NOMO-1 treated with dmso at 0.1 percent for 144 hours (cell line): ENCODE results near the gene TMED4.
A peak's percentile ranks its signal among the peaks of the same experiment; 100 is the strongest.

Experiments used
- DNase-seq: peaks from one replicate; lab custom pipeline; 2025; ENCODE audit not compliant: unreplicated experiment; lab: John Stamatoyannopoulos, UW

Gene TMED4

DNA sequence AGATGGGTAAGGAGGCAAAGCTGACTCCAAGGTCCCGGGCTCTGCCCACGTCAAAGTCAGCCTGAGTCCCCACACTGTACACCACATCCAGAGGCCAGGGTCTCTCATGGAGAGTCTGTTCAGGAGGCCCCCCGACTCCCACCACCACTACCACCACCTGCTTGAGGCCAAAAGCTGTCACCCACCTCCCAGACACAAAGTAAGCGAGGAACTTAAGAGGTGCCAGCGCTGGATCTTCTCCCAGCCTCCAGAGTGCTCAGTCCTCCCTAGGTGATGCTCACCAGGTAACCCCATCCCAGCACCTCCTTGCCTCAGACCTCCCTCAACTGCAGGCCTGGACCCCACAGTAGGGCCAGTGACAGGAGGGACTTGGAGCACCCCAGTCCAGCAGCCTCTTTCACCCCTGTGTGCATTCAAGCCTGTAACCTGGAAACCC lies 41.4 kb downstream of the TMED4 start:
- no peak for DNase-seq

DNA sequence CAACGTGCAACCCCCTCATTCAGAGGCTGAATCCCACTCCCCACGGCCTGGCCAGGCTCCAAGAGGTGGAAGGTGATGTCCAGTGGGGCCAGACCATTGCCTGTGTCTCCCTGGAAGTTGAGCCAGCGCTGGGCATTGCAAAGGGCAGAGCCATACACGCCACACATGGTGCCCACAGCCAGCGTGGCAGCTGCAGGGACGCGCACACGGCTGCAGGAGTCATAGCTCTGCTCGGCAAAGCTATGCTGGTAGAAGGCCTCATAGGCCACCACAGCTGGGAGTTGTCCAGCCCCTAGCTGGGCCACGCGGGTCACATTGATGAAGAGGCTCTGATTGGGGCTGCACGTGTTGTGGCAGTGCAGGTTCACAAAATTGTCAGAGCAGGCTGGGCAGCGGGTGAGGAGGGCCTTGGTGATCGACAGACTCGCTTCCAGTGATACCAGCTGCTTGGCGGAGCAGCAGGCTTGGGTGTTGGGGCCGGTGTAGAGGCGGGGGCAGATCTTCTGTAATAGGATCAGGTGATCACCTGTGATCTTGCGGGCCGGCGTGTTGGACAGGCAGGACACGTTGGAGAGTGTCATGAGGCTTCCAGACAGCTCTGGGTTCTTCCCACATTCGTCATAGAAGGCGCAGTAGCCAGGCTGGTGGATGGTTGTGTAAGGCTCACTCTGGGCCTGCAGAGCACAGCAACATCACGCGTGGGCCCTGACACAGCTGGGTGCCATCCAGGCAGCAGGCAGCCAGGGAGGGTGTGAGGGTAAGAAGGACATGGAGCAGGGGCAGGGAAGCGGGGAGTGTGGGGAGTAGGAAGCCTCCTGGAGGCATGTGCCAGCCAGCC lies 42.1 kb downstream of the TMED4 start:
- no peak for DNase-seq

DNA sequence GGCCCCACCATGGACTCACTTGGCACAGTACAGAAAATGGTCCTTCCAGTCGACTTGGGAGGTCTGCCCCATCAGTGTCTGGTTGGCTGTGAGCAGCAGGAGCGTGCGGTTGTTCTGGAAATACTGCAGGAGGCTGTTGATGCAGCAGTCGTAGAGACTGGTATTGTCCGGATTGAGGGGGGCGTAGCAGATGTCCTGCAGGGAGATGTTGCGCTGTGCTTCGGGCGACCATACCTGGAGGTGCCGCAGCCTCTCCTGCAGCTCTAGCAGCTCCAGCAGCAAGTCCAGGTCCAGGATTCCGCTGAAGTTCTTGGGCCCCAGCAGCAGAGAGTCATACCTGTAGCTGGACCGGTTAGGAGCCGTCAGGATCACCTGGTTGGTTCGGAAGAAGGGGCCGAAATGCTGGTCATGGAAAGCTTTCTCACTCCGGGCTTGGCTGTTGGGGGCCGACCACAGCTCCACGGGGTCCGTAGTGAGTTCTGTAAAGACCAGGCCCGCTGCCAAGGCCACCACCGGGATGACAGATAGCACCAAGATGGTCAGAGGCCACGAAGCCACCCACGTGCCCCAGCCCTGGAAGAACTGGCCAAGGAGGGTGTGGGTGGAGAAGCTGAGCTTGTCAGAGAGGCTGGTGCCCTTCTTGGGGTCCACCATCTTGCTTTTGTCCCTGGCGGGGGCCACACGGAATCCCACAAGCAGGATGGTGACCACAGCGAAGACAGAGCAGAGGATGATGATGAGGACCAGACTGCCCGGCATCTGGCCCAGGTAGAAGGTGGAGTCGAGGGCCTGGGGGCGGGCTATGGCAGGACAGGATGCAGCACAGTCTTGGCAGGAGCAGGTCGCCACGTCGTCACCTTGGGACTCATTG lies 43.0 kb downstream of the TMED4 start:
- DNase-seq = no peak

- no peak for DNase-seq
Measured at GRCh38 chr7:44538093-44538797, 43.8 kb downstream of the TMED4 start.

GRCh38 chr7:44537442-44537841 lies 44.6 kb downstream of the TMED4 start:
- DNase-seq = no peak

DNA sequence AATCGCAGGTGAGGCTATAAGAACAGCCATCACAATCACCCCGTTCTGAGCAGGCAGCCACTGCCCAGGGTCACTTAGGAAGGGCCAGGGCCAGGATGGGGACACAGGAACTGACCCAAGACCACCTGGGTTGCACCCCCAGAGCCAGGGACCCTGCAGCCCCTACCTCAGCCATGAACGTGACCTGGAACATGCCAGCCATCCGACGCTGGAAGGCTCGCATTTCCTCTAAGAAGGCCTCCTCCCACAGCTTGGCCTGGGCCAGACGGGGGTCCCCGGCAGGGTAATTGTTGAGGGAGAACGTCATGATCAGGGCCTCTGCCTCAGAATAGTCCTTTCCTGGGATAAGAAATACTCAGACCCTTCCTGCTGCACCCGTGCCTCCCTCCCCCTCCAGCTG lies 45.9 kb downstream of the TMED4 start:
- DNase-seq = no peak

- no peak for DNase-seq
Measured at GRCh38 chr7:44535348-44536064, 46.5 kb downstream of the TMED4 start.

GRCh38 chr7:44534501-44534900 lies 47.5 kb downstream of the TMED4 start:
- DNase-seq = peak; percentile 5

DNA sequence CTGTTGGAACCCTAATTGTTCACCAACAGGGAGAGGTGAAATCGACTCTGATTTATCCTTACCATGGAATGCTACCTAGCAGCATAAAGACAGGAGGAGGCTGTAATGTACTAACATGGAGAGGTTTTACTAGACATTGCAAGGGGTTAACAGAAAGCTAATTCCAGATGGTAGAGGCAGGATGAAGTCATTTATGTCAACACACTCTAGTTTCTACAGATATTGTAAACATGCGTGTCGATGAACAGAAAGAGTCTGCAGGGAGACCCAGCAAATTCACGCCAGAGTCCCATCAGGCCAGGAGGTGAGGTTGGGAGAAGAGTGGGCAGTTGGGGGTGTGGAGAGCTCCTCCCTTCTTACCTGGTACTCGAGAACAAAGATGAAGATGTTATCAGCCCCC lies 47.9 kb downstream of the TMED4 start:
- DNase-seq = no peak

DNA sequence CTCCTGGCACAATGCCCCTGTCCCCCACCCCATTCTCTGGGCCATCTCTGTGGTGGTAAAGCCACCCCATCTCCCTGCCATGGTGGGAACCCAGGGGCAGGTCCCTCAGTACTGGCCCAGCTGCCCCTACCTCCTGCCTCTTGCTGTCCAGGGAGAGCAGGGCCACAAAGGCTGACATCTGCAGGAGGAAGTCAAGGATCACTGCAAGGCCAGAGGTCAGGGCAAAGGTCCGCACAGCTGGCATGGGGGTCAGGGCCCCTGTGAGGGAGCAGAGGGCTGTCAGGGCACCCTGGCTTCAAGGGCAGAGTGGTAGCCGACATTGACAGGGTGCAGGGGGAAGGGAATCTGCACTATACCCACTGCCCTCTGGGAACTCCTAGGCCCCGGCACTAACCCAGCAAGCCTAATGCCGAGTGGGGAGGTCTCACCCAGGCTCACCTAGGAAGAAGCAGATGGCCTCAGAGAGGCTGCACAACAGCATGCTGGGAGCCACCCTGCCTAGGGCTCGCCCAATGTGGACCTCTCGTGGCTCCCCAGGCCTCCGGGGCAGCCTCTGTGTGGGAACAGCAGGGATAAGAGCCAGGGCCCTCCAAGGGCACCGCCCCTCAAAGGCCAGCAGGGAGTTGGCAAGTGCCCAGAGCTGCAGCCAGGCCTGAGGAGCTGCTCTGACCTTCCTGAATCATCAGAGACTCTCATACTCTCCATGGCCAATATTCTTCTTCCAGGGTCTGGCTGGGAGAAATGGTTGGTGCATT lies 48.6 kb downstream of the TMED4 start:
- DNase-seq = no peak

DNA sequence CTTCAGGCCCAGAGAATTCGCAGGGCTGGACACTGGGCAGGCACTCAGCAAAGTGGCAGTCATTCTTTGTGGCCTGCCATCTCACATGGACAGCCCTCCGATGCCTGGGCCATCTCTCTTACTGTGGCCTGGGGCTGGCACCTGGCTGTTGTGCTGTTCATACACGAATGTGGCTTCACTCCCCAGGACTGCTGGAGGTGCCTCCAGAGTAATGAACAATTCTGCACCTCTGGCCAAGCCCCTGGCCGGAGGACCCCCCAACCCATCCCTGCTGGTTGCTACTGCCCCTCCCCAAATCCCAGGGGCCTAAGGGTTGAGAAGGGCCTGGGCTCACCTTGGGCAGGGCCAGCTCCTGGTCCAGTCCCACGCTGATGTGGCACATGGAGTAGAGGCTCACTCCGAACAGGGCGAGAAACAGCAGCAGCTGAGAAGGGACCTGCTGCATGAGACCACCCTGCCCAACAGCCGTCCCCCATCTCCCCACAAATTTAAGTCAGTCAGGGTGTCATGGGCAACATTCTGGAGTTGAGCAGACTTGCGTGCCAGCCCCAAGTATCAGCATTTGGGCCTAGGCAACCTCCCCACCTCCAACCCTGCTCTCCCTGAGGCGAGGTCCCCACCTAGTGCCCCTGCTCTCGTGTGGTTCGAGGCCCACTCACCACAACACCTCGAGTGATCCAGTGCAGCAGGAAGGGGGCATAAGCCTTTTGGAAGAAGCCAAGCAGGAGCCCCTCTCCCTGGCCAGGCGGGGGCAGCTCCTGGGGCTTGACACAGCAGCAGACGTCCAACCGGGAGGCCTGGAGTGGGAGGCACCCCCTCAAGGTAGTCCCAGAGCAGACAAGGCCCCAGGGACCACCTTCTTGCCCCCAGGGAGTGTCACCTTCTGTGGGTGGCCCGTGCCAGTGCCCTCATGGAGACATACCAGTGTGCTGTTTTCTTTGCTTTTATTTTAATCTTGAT lies 50.3 kb downstream of the TMED4 start:
- DNase-seq = no peak

DNA sequence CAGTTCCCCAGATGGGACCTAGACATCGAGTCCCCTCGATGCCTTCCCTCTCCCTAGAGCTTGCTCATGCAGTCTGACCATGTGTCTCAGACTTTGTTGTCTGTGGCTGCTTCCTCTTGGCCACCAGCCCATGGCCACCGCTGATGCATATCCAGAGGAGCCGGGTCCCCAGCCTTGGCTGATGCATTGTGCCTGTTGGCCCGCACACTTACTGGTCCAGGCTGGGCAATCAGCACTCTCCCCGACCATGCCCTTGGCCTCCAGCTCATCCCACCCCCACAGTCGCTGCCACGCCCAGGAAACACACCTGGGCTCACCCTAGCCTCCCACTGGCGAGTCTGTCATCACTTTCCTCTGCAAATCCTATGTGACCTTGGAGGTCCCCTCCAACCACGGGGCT lies 51.0 kb downstream of the TMED4 start:
- no peak for DNase-seq
